GM18502 (cell line): ENCODE data around the gene RNASE4.

Experiments
- ATAC-seq: cut with Tn5 transposase; IDR thresholded peaks from one replicate; pipeline ENCODE4 v1.9.1; 2021; ENCODE audit warnings: mild to moderate bottlenecking; ENCODE audit not compliant: unreplicated experiment, poor library complexity

The RNASE4 gene

GRCh38 chr14:20671597-20672283, 12.6 kb upstream of the RNASE4 start:
- ATAC-seq = peak; percentile 33

- peak; percentile 67 for ATAC-seq
Observed at GRCh38 chr14:20675669-20676068, 8.7 kb upstream of the RNASE4 start.

- no peak for ATAC-seq
Observed at GRCh38 chr14:20676072-20676471, 8.3 kb upstream of the RNASE4 start.

GRCh38 chr14:20679907-20680306, 4.5 kb upstream of the RNASE4 start:
- no peak for ATAC-seq

GRCh38 chr14:20680363-20680762, 4.0 kb upstream of the RNASE4 start:
- ATAC-seq = no peak

- ATAC-seq = peak; percentile 29
Observed at GRCh38 chr14:20680843-20681347, 3.5 kb upstream of the RNASE4 start.

GRCh38 chr14:20681348-20682126, 2.8 kb upstream of the RNASE4 start:
- peak; percentile 26 for ATAC-seq

- ATAC-seq = no peak
Observed at GRCh38 chr14:20682127-20682434, 2.3 kb upstream of the RNASE4 start.

- peak; percentile 49 for ATAC-seq
Observed at GRCh38 chr14:20682435-20683124, 1.8 kb upstream of the RNASE4 start.

- peak; percentile 30 for ATAC-seq
Observed at GRCh38 chr14:20683125-20683890, 1.1 kb upstream of the RNASE4 start.

- ATAC-seq = no peak
Observed at GRCh38 chr14:20684662-20685456, 499 bp downstream of the RNASE4 start.

- no peak for ATAC-seq
Observed at GRCh38 chr14:20686386-20687143, 2.2 kb downstream of the RNASE4 start.

GRCh38 chr14:20687362-20688166, 3.2 kb downstream of the RNASE4 start:
- ATAC-seq = no peak

GRCh38 chr14:20688167-20688839, 3.9 kb downstream of the RNASE4 start, which contains the start of gene ANG:
Gene ANG (plus strand): TSS chr14:20688764. CDS start chr14:20693565, 4,801 bp downstream.
- ATAC-seq = no peak

GRCh38 chr14:20690848-20691640, 6.7 kb downstream of the RNASE4 start:
- peak; percentile 83 for ATAC-seq

GRCh38 chr14:20692116-20692751, 7.9 kb downstream of the RNASE4 start:
- ATAC-seq = no peak
